Right cardiac atrium (tissue), 5 donors: ENCODE results near the gene HYDIN. TPM values are rescaled to one million over a fixed set of nuclear protein-coding genes. Genes with fewer than 3 reads are reported as not detected.
"Not testable (repeated sequence)": the region's sequence is repeated elsewhere in the genome, so short reads cannot be mapped to it uniquely, and the experiment has no call there.

Experiments used
- ATAC-seq, 2 donors: fragments of 200-7000 bp; cut with Tn5 transposase; one replicate each; pipeline versions ENCODE4 v1.8.0 to v1.9.1; 2020; ENCODE audit warnings: moderate library complexity in 2 of 2, mild to moderate bottlenecking in 1 of 2
- DNase-seq, 3 donors: peaks; one replicate each; pipeline ENCODE4 v3.0.0-alpha.2; 2020
- H3K27ac ChIP-seq: one replicate; pipeline ENCODE4 v1.5.1; 2013; ENCODE audit warnings: mild to moderate bottlenecking, low read length, control low read depth, moderate library complexity
- H3K27me3 ChIP-seq: one replicate; pipeline ENCODE4 v1.6.1; 2013; ENCODE audit not compliant: control insufficient read depth, insufficient read depth
- H3K4me1 ChIP-seq: one replicate; pipeline ENCODE4 v1.6.1; 2013; ENCODE audit warnings: low read length; ENCODE audit not compliant: control insufficient read depth, insufficient read depth
- H3K4me3 ChIP-seq: one replicate; pipeline ENCODE4 v1.5.1; 2013; ENCODE audit warnings: low read length, control low read depth
- H3K9me3 ChIP-seq: one replicate; pipeline ENCODE4 v1.6.1; 2013; ENCODE audit warnings: low read length; ENCODE audit not compliant: control insufficient read depth
- WGBS: extraction: QIAGEN DNeasy Blood & Tissue Kit; methylation state at CpG from one replicate; pipeline ENCODE4 v1.1.7; 2013; 5-methylcytosine and 5-hydroxymethylcytosine counted together
- intact Hi-C, 4 donors: fragments of 100-400 bp; cut with DNase I; formaldehyde crosslinking; loops; one replicate each; pipeline versions ENCODE4 v1.11.0 to v1.14.0; 2022 to 2023
- polyA plus RNA-seq: library from polyadenylated mRNA; stranded (reverse); fragments of 200-250 nt; gene quantifications from one replicate; pipeline ENCODE4 v1.2.3, GENCODE V29; 2013
- total RNA-seq, 4 donors: library from RNA; stranded (reverse); fragmentation: NEBNext Ultra II Directional; extraction: Animal tissue kit (Norgen Biotek cat#: 25700); gene quantifications; one replicate each; pipeline ENCODE4 v1.2.1, GENCODE V29; 2021
- donor health status: healthy with polysubstance abuse.
- donor health status: DM: no; HTN: yes; CAD: no.
- donor health status: DM: no; HTN: no; CAD: no.
- donor health status: DM: no; HTN: yes; CAD: no; lungs with severe emphysema.
- donor health status: DM: yes; HTN: yes; CAD: no.

The HYDIN gene
- total and polyA plus RNA-seq, 5 donors = 0.57 to 2.3 (median 2.1) TPM

GRCh38 chr16:71083573-71083972, 146.9 kb downstream of the HYDIN start:
- H3K4me3 ChIP-seq, ATAC-seq, H3K27me3 ChIP-seq, intact Hi-C loops, H3K27ac ChIP-seq, H3K4me1 ChIP-seq, DNase-seq, H3K9me3 ChIP-seq: not testable (repeated sequence)
- WGBS = 88% methylated on average over 4 of the region's 6 CpGs

DNA sequence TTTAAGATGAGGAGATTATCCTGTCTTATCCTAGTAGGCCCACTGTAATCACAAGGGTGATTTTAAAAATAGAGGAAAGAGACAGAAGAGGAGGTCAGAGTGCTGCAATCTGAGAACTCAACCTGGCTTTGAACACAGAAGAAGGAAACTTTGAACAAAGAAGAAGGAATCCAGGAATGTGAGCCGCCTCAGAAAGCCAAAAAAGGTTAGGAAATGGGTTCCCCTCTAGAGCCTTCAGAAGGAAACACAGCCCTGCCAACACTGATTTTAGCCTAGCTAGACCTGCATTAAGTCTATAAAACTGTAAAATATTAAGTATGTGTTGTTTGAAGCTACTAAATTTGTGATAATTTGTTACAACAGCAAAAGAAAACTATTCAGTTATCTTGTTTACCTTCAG, 149.7 kb downstream of the HYDIN start:
- H3K27ac ChIP-seq, H3K9me3 ChIP-seq, H3K4me3 ChIP-seq, DNase-seq, H3K4me1 ChIP-seq, ATAC-seq, intact Hi-C loops, H3K27me3 ChIP-seq: not testable (repeated sequence)
- WGBS = 39% methylated on average over 1 of the region's 1 CpG

DNA sequence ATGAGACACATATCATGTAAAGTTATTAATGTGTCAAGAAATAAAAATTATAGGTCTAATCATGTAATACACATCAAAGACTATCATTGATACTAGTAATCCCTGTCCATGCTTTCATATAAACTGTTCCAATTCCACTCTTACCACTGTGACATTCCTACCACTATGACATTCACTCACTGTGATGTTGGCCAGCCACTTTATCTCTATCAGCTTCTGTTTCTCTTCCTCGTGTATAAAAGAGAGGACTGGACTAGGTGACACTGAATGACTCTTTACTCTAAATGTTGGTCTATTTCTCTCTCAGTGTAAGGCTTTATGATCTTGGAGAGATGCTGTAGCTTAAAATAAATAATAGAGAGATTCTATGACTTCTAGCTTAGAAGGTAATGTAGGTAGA, 150.3 kb downstream of the HYDIN start:
- DNase-seq, H3K4me1 ChIP-seq, H3K9me3 ChIP-seq, H3K27me3 ChIP-seq, ATAC-seq, intact Hi-C loops, H3K4me3 ChIP-seq, H3K27ac ChIP-seq: not testable (repeated sequence)
- WGBS = 17% methylated on average over 1 of the region's 1 CpG

- H3K4me3 ChIP-seq, H3K9me3 ChIP-seq, DNase-seq, H3K27me3 ChIP-seq, H3K4me1 ChIP-seq, H3K27ac ChIP-seq, intact Hi-C loops, ATAC-seq: not testable (repeated sequence)
- WGBS = no CpG with 5 or more reads among the region's 1 CpG
Observed at GRCh38 chr16:71070651-71071050, 159.9 kb downstream of the HYDIN start.

DNA sequence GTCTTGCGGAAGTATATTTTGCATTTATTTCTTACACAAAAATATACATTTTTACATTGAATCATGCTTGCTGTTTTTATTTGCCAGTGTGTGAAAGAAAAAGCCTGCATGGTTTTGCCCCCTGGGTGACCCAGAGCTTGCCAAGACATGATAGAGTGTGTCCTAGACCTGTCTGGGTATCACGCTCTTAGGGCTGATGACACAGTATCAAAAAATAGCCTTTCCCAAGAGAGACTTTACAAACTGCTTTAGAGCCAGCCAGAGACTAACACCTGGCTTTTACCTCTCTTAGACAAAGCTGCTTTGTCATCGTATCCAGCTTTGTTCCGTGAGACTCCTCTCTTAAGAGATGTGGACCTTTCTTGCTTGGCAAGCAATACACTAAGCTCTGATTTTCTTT, 160.7 kb downstream of the HYDIN start:
- ATAC-seq = peak; percentile 62 to 78
- intact Hi-C loops, H3K4me3 ChIP-seq, H3K4me1 ChIP-seq, H3K27ac ChIP-seq, DNase-seq, H3K27me3 ChIP-seq, H3K9me3 ChIP-seq: not testable (repeated sequence)
- 69% methylated on average over 4 of the region's 4 CpGs for WGBS

DNA sequence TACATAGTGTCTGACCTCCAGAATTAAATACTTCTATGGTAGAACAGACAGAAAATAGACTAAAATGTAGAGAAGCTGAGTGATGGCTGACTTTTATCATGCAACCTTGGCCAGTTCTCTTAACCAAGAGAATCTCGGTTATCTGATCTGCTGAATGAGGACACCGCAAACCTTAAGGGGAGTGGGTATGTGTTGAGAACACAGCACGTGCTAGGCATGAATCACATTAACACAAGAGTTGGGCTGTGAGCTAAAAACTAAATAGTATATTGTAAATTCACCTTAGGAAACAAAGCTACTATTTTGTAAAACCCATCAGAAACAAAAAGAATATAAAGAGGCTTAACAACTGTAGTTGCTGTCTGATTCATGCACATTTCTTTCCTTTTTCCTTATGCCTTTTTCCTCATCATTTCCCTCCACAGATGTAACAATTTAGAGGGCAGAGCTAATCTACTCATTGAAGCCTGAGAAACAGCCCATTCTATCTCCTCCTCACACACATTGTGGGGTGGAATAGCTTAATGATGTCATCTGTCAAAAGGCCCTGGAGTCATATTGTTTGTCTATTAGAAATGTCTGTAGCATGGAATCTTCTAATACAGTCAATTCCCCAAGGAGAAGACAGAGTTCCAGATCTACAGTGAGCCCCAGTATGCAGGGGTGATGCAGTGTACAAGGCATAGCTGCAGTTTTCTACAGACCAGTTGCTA, 176.5 kb downstream of the HYDIN start:
- ATAC-seq, H3K4me1 ChIP-seq, DNase-seq, H3K4me3 ChIP-seq, H3K27ac ChIP-seq, H3K9me3 ChIP-seq, intact Hi-C loops, H3K27me3 ChIP-seq: not testable (repeated sequence)
- WGBS = 56% methylated on average over 3 of the region's 3 CpGs

DNA sequence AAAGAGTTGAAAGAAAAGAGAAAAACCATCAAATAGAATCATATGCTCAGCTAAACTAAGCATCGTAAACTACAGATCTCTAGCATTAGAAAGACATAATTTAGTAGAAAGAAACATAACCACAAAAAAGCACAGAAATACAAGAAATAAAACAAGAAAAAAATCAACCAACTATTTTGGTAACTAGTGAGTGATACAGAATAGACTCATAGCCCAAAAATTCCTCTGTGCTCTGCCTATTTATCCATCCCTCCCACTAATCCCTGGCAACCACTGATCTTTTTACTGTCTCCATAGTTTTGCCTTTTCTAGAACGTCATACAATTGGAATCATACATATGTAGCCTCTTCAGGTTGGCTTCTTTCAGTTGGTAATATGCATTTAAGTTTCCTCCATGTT, 180.2 kb downstream of the HYDIN start:
- H3K27me3 ChIP-seq, H3K4me1 ChIP-seq, DNase-seq, H3K9me3 ChIP-seq, ATAC-seq, H3K27ac ChIP-seq, H3K4me3 ChIP-seq, intact Hi-C loops: not testable (repeated sequence)
- WGBS = 54% methylated on average over 2 of the region's 2 CpGs

GRCh38 chr16:71039368-71040111, 191.0 kb downstream of the HYDIN start:
- WGBS = 80% methylated on average over 11 of the region's 11 CpGs
- H3K9me3 ChIP-seq, intact Hi-C loops, H3K27ac ChIP-seq, H3K4me1 ChIP-seq, H3K27me3 ChIP-seq, H3K4me3 ChIP-seq: not testable (repeated sequence)
- peak; percentile 57 to 62 for ATAC-seq
- DNase-seq = peak; percentile 14 to 58 (median 42)

DNA sequence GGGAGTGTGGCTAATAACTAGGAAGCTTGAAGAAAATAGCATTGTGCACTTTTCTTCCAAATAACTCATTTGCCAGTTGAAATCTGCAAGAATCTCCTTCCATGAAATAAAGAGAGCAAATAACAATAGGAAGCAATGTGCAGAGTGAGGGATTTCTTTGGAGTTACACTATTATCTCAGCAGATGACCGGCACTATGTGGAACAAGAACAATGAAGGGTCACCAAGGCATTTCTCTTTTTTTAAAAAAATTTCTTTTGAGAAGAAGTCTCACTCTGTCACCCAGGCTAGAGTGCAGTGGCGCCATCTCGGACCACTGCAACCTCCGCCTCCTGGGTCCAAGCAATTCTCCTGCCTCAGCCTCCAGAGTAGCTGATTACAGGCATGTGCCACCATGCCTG, 192.1 kb downstream of the HYDIN start:
- 89% methylated on average over 4 of the region's 4 CpGs for WGBS
- intact Hi-C loops, H3K27ac ChIP-seq, H3K9me3 ChIP-seq, H3K27me3 ChIP-seq, DNase-seq, H3K4me1 ChIP-seq, ATAC-seq, H3K4me3 ChIP-seq: not testable (repeated sequence)

DNA sequence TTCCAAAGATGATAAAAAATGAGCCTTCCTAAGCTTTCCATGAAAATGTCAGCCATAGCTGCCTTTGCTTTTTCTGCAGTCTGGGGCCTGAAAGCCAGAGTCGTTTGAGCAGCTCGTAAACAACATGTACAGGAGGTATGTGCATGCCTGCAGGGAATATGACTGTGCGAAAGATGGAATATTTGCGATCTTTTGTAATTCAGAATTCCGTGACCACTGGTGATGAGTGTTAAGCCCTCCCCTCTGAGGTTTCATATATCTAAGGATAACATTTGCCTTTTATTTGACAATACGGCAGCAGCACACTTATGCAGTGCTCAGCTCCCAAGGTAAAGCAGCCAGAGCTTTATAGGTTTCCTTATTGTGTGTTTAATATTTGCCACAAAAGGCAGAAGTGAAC, 192.5 kb downstream of the HYDIN start:
- intact Hi-C loops, H3K27ac ChIP-seq, H3K4me3 ChIP-seq, H3K9me3 ChIP-seq, H3K27me3 ChIP-seq, ATAC-seq, H3K4me1 ChIP-seq, DNase-seq: not testable (repeated sequence)
- WGBS = 63% methylated on average over 6 of the region's 6 CpGs

DNA sequence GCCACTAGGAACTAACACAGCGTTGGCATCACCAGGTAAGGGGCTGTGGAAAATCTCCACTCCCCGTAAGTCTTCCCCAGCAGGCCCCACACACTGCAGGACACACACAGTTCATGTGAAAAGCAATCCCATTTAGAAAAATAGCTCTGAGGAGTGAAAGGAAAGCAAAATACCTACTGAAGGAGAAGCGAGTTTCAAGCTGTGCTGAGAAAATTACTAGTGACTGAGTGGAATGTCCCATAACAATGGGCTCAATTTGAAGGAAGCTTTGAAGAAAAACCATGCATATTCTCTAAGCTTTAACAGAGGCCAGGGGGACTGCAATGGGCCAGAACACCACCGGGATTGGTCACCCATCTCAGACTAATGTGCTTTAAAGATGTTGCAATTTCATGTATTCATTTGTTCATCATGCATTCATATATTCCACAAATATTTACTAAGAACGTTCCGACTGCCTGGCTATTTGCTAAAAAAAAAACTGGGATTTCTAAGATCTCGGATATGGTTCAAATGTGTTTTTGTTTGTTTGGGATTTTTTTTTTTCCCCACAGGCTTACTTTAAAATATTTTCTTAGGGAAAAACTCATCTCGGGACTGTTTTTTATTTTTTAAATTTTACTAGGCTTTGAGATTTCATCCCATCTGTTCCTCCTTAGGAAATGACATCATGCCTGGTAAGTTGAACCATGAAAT, 202.3 kb downstream of the HYDIN start:
- H3K4me1 ChIP-seq, H3K4me3 ChIP-seq, ATAC-seq, H3K27ac ChIP-seq, H3K9me3 ChIP-seq, H3K27me3 ChIP-seq, intact Hi-C loops, DNase-seq: not testable (repeated sequence)
- WGBS = 47% methylated on average over 7 of the region's 8 CpGs
